Inferior parietal cortex (tissue), 1 donor: ENCODE data around the gene MLH1.
A peak's percentile ranks its signal among the peaks of the same experiment; 100 is the strongest.
"Not testable (repeated sequence)": the region's sequence is repeated elsewhere in the genome, so short reads cannot be mapped to it uniquely, and the experiment has no call there.

Experiments
- DNase-seq: peaks from one replicate; pipeline ENCODE4 v3.0.0-alpha.2; 2016; ENCODE audit errors: extremely low spot score

Gene MLH1

GRCh38 chr3:36993326-36994283, at the start of gene MLH1:
Gene MLH1, plus strand, starts transcription at chr3:36993518. Its CDS starts 30 bp downstream, at chr3:36993548.
- peak; percentile 100 for DNase-seq

- no peak for DNase-seq
These were observed 49.7 kb upstream of the MLH1 start for GRCh38 chr3:36943601-36944000.

- peak; percentile 44 for DNase-seq
These were observed 49.2 kb upstream of the MLH1 start for GRCh38 chr3:36944012-36944640.

GRCh38 chr3:36944641-36945270, 48.6 kb upstream of the MLH1 start, which contains the start of gene TRANK1:
Gene TRANK1, minus strand, starts transcription at chr3:36945054. Its CDS starts 245 bp downstream, at chr3:36944809.
- DNase-seq = peak; percentile 39

- DNase-seq = no peak
These were observed 47.9 kb upstream of the MLH1 start for GRCh38 chr3:36945333-36945980.

- not testable (repeated sequence) for DNase-seq
These were observed 45.5 kb upstream of the MLH1 start for GRCh38 chr3:36947814-36948213.

GRCh38 chr3:36954452-36955134, 38.7 kb upstream of the MLH1 start:
- DNase-seq = no peak

GRCh38 chr3:36956155-36956554, 37.2 kb upstream of the MLH1 start:
- DNase-seq = no peak

GRCh38 chr3:36957063-36957462, 36.3 kb upstream of the MLH1 start:
- DNase-seq = no peak

GRCh38 chr3:36957862-36958686, 35.2 kb upstream of the MLH1 start:
- DNase-seq = peak; percentile 36

GRCh38 chr3:36959821-36960220, 33.5 kb upstream of the MLH1 start:
- DNase-seq = no peak

- DNase-seq = no peak
These were observed 32.8 kb upstream of the MLH1 start for GRCh38 chr3:36960502-36960901.

- not testable (repeated sequence) for DNase-seq
These were observed 30.3 kb upstream of the MLH1 start for GRCh38 chr3:36963008-36963407.

- DNase-seq = no peak
These were observed 29.0 kb upstream of the MLH1 start for GRCh38 chr3:36964331-36964730.

GRCh38 chr3:36964817-36965216, 28.5 kb upstream of the MLH1 start:
- no peak for DNase-seq

GRCh38 chr3:36965440-36965839, 27.9 kb upstream of the MLH1 start:
- no peak for DNase-seq

GRCh38 chr3:36969085-36969484, 24.2 kb upstream of the MLH1 start:
- DNase-seq = no peak

GRCh38 chr3:36969540-36970432, 23.5 kb upstream of the MLH1 start:
- DNase-seq = peak; percentile 70

- DNase-seq = no peak
These were observed 21.2 kb upstream of the MLH1 start for GRCh38 chr3:36972163-36972562.
